ENCODE measurements around the gene CDON.

DNA sequence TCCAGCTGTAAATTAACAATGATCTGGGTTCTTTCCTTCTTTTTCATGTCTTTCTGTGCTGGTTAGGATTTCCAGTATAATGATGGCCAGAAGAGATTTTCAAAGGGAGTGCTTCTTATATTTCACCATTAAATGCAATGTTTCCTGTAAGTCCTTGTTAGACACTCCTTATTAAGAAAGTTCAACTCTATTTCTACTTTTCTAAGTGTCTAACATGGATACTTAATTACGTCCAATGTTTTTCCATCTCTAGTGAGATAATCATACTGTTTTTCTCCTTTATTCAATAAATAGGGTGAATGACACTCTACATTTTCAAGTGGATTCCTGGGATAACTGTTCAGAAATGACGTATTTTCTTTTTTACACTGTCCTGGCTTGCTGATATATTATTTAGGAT, 49.8 kb downstream of the CDON start:
- TF ChIP-seq, protein P1, sequence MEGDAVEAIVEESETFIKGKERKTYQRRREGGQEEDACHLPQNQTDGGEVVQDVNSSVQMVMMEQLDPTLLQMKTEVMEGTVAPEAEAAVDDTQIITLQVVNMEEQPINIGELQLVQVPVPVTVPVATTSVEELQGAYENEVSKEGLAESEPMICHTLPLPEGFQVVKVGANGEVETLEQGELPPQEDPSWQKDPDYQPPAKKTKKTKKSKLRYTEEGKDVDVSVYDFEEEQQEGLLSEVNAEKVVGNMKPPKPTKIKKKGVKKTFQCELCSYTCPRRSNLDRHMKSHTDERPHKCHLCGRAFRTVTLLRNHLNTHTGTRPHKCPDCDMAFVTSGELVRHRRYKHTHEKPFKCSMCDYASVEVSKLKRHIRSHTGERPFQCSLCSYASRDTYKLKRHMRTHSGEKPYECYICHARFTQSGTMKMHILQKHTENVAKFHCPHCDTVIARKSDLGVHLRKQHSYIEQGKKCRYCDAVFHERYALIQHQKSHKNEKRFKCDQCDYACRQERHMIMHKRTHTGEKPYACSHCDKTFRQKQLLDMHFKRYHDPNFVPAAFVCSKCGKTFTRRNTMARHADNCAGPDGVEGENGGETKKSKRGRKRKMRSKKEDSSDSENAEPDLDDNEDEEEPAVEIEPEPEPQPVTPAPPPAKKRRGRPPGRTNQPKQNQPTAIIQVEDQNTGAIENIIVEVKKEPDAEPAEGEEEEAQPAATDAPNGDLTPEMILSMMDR (conservative IDR thresholded peaks at IDR 0.05; ENCODE audit: low read depth, low read length) = no peak
- TF ChIP-seq EZH2 (IDR thresholded peaks at IDR 0.05; ENCODE audit: low read length, unreplicated experiment) = no peak
